ENCODE measurements around the gene DRC1.

The DRC1 gene

GRCh38 chr2:26471766-26472706, 70.3 kb downstream of the DRC1 start:
- H3K27ac ChIP-seq (replicated peaks), result no peak overlapping the region
- H3K4me3 ChIP-seq (replicated peaks; ENCODE audit: insufficient read depth, low read length), result no peak overlapping the region
- H3K27me3 ChIP-seq (ENCODE audit: insufficient read depth, poor library complexity, severe bottlenecking), result no peaks in the 10 kb centered on the region
- TF ChIP-seq POLR2AphosphoS5 (IDR thresholded peaks at IDR 0.05; ENCODE audit: low read depth), result no peak
- TF ChIP-seq REST (IDR thresholded peaks at IDR 0.05; ENCODE audit: insufficient replicate concordance, low read depth), result no peak
- TF ChIP-seq GABPA (IDR thresholded peaks at IDR 0.05; ENCODE audit: low read depth), result no peak
- TF ChIP-seq, protein P1, sequence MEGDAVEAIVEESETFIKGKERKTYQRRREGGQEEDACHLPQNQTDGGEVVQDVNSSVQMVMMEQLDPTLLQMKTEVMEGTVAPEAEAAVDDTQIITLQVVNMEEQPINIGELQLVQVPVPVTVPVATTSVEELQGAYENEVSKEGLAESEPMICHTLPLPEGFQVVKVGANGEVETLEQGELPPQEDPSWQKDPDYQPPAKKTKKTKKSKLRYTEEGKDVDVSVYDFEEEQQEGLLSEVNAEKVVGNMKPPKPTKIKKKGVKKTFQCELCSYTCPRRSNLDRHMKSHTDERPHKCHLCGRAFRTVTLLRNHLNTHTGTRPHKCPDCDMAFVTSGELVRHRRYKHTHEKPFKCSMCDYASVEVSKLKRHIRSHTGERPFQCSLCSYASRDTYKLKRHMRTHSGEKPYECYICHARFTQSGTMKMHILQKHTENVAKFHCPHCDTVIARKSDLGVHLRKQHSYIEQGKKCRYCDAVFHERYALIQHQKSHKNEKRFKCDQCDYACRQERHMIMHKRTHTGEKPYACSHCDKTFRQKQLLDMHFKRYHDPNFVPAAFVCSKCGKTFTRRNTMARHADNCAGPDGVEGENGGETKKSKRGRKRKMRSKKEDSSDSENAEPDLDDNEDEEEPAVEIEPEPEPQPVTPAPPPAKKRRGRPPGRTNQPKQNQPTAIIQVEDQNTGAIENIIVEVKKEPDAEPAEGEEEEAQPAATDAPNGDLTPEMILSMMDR (IDR thresholded peaks at IDR 0.05; ENCODE audit: insufficient read depth, low read length), result no peak
- no peak for TF ChIP-seq SPI1 (IDR thresholded peaks at IDR 0.05; ENCODE audit: borderline replicate concordance, low read depth)
- no peak for DNase-seq (ENCODE audit: low read depth in 1 of 2, low spot score in 1 of 2)

DNA sequence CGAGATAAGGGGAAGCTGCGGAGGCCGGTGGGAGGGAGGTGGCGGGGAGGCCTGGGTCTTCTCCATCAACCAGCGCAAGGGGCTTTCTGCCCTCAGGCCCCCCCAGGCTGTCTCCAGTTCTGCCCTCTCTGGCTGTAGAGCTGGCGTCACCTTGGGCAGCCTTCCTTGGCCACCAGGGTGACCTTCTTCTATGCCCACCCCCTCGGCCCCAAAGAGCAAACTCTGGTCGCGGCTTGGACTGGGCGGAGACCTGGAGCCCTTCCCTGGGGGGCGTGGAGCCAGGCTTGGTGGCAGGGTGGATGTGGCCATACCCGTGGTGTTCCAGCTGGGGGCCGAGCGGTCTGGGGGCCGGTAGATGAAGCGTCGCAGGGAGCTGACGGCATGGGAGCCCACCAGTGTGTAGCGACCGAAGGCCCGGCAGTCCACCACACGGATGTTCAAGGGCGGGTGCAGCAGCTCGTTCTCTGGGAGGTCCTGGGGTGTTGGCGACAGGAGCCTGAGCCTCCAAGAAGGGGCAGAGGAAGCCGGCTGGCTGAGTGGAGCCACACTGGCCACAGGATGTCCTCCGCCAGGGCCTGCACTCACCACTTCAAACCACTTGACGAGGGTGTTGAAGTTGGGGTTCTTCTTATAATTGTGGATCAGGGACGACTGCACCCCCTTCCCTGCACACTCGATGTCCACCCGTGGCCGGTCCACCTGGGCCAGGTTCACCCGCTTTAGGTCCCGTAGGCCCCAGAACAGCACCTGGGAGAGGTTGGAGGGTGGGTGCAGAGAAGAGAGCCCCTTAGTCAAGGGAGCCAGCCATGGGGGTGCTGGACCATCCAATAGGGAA, 71.3 kb downstream of the DRC1 start:
- Histone ChIP-seq H3K27me3 (ENCODE audit: insufficient read depth, poor library complexity, severe bottlenecking) (peaks cover 3% of the 10 kb centered on the region), H3K4me3 (replicated peaks; ENCODE audit: insufficient read depth, low read length) (no peak overlapping the region), H3K27ac (replicated peaks) (no peak overlapping the region)
- no peak for TF ChIP-seq POLR2AphosphoS5 (IDR thresholded peaks at IDR 0.05; ENCODE audit: low read depth)
- no peak for TF ChIP-seq GABPA (IDR thresholded peaks at IDR 0.05; ENCODE audit: low read depth)
- TF ChIP-seq REST (IDR thresholded peaks at IDR 0.05; ENCODE audit: insufficient replicate concordance, low read depth), result no peak
- no peak for DNase-seq (ENCODE audit: low read depth in 1 of 2, low spot score in 1 of 2)

DNA sequence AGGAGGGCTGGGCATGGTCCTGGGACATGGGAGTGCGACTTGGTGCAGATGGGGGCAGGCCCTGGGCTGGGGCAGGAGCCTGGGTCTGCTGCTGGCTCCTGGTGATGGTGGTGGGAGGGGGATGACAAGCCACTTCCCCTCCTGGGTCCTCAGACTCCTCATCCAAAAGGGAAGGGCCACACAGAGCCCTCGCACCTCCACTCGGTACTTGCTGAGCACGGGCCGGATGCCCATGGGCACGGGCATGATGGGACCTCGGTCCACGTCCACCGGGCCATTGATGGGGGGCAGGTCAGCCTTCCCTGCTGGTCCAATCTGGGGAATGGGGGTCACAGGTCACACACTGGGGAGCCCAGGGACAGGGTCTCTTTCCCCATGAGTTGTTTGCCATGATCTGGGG, 72.1 kb downstream of the DRC1 start:
- Histone ChIP-seq H3K27ac (replicated peaks) (no peak overlapping the region), H3K27me3 (ENCODE audit: insufficient read depth, poor library complexity, severe bottlenecking) (peaks cover 3% of the 10 kb centered on the region), H3K4me3 (replicated peaks; ENCODE audit: insufficient read depth, low read length) (no peak overlapping the region)
- TF ChIP-seq, protein P1 (IDR thresholded peaks at IDR 0.05; ENCODE audit: insufficient read depth, low read length), result no peak
- TF ChIP-seq REST (IDR thresholded peaks at IDR 0.05; ENCODE audit: insufficient replicate concordance, low read depth) (no peak), SPI1 (IDR thresholded peaks at IDR 0.05; ENCODE audit: borderline replicate concordance, low read depth) (no peak), GABPA (IDR thresholded peaks at IDR 0.05; ENCODE audit: low read depth) (no peak), POLR2AphosphoS5 (IDR thresholded peaks at IDR 0.05; ENCODE audit: low read depth) (no peak)
- DNase-seq (ENCODE audit: low read depth in 1 of 2, low spot score in 1 of 2), result no peak

Measured in HL-60 (cell line).